ENCODE results near the gene KREMEN1.

GRCh38 chr22:29087012-29087411 lies 14.2 kb downstream of the KREMEN1 start:
- TF ChIP-seq CTCF (IDR thresholded peaks at IDR 0.05; ENCODE audit: poor library complexity) (no peak), EZH2 (IDR thresholded peaks at IDR 0.05; ENCODE audit: borderline replicate concordance) (no peak), EZH2phosphoT487 (IDR thresholded peaks at IDR 0.05; ENCODE audit: low read depth, severe bottlenecking, unreplicated experiment) (no peak)
